ENCODE measurements around the gene OSTM1.
A peak's percentile ranks its signal among the peaks of the same experiment; 100 is the strongest.

OSTM1 gene

GRCh38 chr6:108105571-108105970 lies 31.0 kb upstream of the OSTM1 start:
- H3K4me3 ChIP-seq (ENCODE audit: low read depth, low read length) = no peak overlapping the region

GRCh38 chr6:108102965-108103364 lies 28.4 kb upstream of the OSTM1 start:
- no peak overlapping the region for H3K4me3 ChIP-seq (ENCODE audit: low read depth, low read length)

- no peak overlapping the region for H3K4me3 ChIP-seq (ENCODE audit: low read depth, low read length)
These were observed 25.5 kb upstream of the OSTM1 start for GRCh38 chr6:108100003-108100402.

GRCh38 chr6:108097882-108098281 lies 23.3 kb upstream of the OSTM1 start:
- H3K4me3 ChIP-seq (ENCODE audit: low read depth, low read length) = no peak overlapping the region

- no peak overlapping the region for H3K4me3 ChIP-seq (ENCODE audit: low read depth, low read length)
These were observed 19.3 kb upstream of the OSTM1 start for GRCh38 chr6:108093781-108094300.

GRCh38 chr6:108091288-108091687 lies 16.7 kb upstream of the OSTM1 start:
- H3K4me3 ChIP-seq (ENCODE audit: low read depth, low read length) = no peak overlapping the region

GRCh38 chr6:108083349-108083748 lies 8.8 kb upstream of the OSTM1 start:
- H3K4me3 ChIP-seq (ENCODE audit: low read depth, low read length) = no peak overlapping the region

GRCh38 chr6:108082539-108082938 lies 8.0 kb upstream of the OSTM1 start:
- H3K4me3 ChIP-seq (ENCODE audit: low read depth, low read length) = no peak overlapping the region

- no peak overlapping the region for H3K4me3 ChIP-seq (ENCODE audit: low read depth, low read length)
These were observed 5.7 kb upstream of the OSTM1 start for GRCh38 chr6:108080010-108080780.

GRCh38 chr6:108078191-108078590 lies 3.6 kb upstream of the OSTM1 start:
- H3K4me3 ChIP-seq (ENCODE audit: low read depth, low read length) = no peak overlapping the region

- H3K4me3 ChIP-seq (ENCODE audit: low read depth, low read length) = peak overlapping the region; percentile 52
These were observed 533 bp downstream of the OSTM1 start for GRCh38 chr6:108074057-108074358.

- no peak overlapping the region for H3K4me3 ChIP-seq (ENCODE audit: low read depth, low read length)
These were observed 2.7 kb downstream of the OSTM1 start for GRCh38 chr6:108071736-108072276.

- no peak overlapping the region for H3K4me3 ChIP-seq (ENCODE audit: low read depth, low read length)
These were observed 5.9 kb downstream of the OSTM1 start for GRCh38 chr6:108068618-108069017.

GRCh38 chr6:108068182-108068581 lies 6.4 kb downstream of the OSTM1 start:
- no peak overlapping the region for H3K4me3 ChIP-seq (ENCODE audit: low read depth, low read length)

- H3K4me3 ChIP-seq (ENCODE audit: low read depth, low read length) = no peak overlapping the region
These were observed 21.8 kb downstream of the OSTM1 start for GRCh38 chr6:108052706-108053105.

GRCh38 chr6:108051481-108051880 lies 23.1 kb downstream of the OSTM1 start:
- no peak overlapping the region for H3K4me3 ChIP-seq (ENCODE audit: low read depth, low read length)

GRCh38 chr6:108039681-108040080 lies 34.9 kb downstream of the OSTM1 start:
- no peak overlapping the region for H3K4me3 ChIP-seq (ENCODE audit: low read depth, low read length)

GRCh38 chr6:108036884-108037283 lies 37.7 kb downstream of the OSTM1 start:
- no peak overlapping the region for H3K4me3 ChIP-seq (ENCODE audit: low read depth, low read length)

- H3K4me3 ChIP-seq (ENCODE audit: low read depth, low read length) = no peak overlapping the region
These were observed 42.6 kb downstream of the OSTM1 start for GRCh38 chr6:108031968-108032367.

- H3K4me3 ChIP-seq (ENCODE audit: low read depth, low read length) = no peak overlapping the region
These were observed 44.3 kb downstream of the OSTM1 start for GRCh38 chr6:108030211-108030610.

GRCh38 chr6:108029226-108029921 lies 45.2 kb downstream of the OSTM1 start:
- no peak overlapping the region for H3K4me3 ChIP-seq (ENCODE audit: low read depth, low read length)

- H3K4me3 ChIP-seq (ENCODE audit: low read depth, low read length) = no peak overlapping the region
These were observed 46.9 kb downstream of the OSTM1 start for GRCh38 chr6:108027594-108027993.

Data from iPS-11a (cell line).